GM21576 (cell line): ENCODE measurements around the gene CAPN2.
"Not testable (repeated sequence)": the region's sequence is repeated elsewhere in the genome, so short reads cannot be mapped to it uniquely, and the experiment has no call there.

Experiments
- ATAC-seq: cut with Tn5 transposase; IDR thresholded peaks from one replicate; pipeline ENCODE4 v1.9.1; 2021; ENCODE audit warnings: mild to moderate bottlenecking, moderate library complexity; ENCODE audit not compliant: unreplicated experiment

The CAPN2 gene

GRCh38 chr1:223716302-223716862 is 4.0 kb downstream of the CAPN2 start:
- ATAC-seq: peak; percentile 57

- ATAC-seq: no peak
These were observed 4.8 kb downstream of the CAPN2 start for GRCh38 chr1:223717123-223717522.

- no peak for ATAC-seq
These were observed 5.5 kb downstream of the CAPN2 start for GRCh38 chr1:223717695-223718363.

- ATAC-seq: no peak
These were observed 6.5 kb downstream of the CAPN2 start for GRCh38 chr1:223718850-223719249.

GRCh38 chr1:223720971-223721591 is 8.7 kb downstream of the CAPN2 start:
- ATAC-seq: no peak

- ATAC-seq: no peak
These were observed 9.6 kb downstream of the CAPN2 start for GRCh38 chr1:223721658-223722607.

GRCh38 chr1:223723351-223723904 is 11.1 kb downstream of the CAPN2 start:
- ATAC-seq: no peak

- ATAC-seq: no peak
These were observed 12.0 kb downstream of the CAPN2 start for GRCh38 chr1:223724376-223724775.

- no peak for ATAC-seq
These were observed 13.2 kb downstream of the CAPN2 start for GRCh38 chr1:223725578-223725977.

- ATAC-seq: peak; percentile 96
These were observed 14.2 kb downstream of the CAPN2 start for GRCh38 chr1:223726380-223727001.

- ATAC-seq: no peak
These were observed 15.2 kb downstream of the CAPN2 start for GRCh38 chr1:223727541-223727940.

- no peak for ATAC-seq
These were observed 17.6 kb downstream of the CAPN2 start for GRCh38 chr1:223729906-223730305.

- no peak for ATAC-seq
These were observed 18.3 kb downstream of the CAPN2 start for GRCh38 chr1:223730479-223731132.

GRCh38 chr1:223731133-223731770 is 18.9 kb downstream of the CAPN2 start:
- no peak for ATAC-seq

- ATAC-seq: no peak
These were observed 20.9 kb downstream of the CAPN2 start for GRCh38 chr1:223732993-223733798.

- ATAC-seq: no peak
These were observed 21.8 kb downstream of the CAPN2 start for GRCh38 chr1:223733898-223734852.

GRCh38 chr1:223736638-223737037 is 24.3 kb downstream of the CAPN2 start:
- ATAC-seq: not testable (repeated sequence)

- ATAC-seq: no peak
These were observed 25.0 kb downstream of the CAPN2 start for GRCh38 chr1:223737342-223737741.
